Measurements from ENCODE around the gene DVL1.

The DVL1 gene

GRCh38 chr1:1342061-1342562 lies 7.1 kb downstream of the DVL1 start:
- no peak for DNase-seq (ENCODE audit: low read depth in 2 of 2)

GRCh38 chr1:1341549-1342021 lies 7.6 kb downstream of the DVL1 start:
- no peak for DNase-seq (ENCODE audit: low read depth in 2 of 2)

GRCh38 chr1:1340791-1341548 lies 8.2 kb downstream of the DVL1 start:
- no peak for DNase-seq (ENCODE audit: low read depth in 2 of 2)

- DNase-seq (ENCODE audit: low read depth in 2 of 2), result no peak
Observed at GRCh38 chr1:1340185-1340584, 9.0 kb downstream of the DVL1 start.

- no peak for DNase-seq (ENCODE audit: low read depth in 2 of 2)
Observed at GRCh38 chr1:1338278-1338677, 10.9 kb downstream of the DVL1 start.

GRCh38 chr1:1337793-1338147 lies 11.4 kb downstream of the DVL1 start:
- DNase-seq (ENCODE audit: low read depth in 2 of 2), result peak; percentile 24 to 55

- no peak for DNase-seq (ENCODE audit: low read depth in 2 of 2)
Observed at GRCh38 chr1:1336931-1337792, 12.1 kb downstream of the DVL1 start.

GRCh38 chr1:1336446-1336845 lies 12.8 kb downstream of the DVL1 start:
- DNase-seq (ENCODE audit: low read depth in 2 of 2), result no peak

- no peak for DNase-seq (ENCODE audit: low read depth in 2 of 2)
Observed at GRCh38 chr1:1335792-1336248, 13.4 kb downstream of the DVL1 start.

GRCh38 chr1:1335283-1335682 lies 13.9 kb downstream of the DVL1 start:
- DNase-seq (ENCODE audit: low read depth in 2 of 2), result no peak

- no peak for DNase-seq (ENCODE audit: low read depth in 2 of 2)
Observed at GRCh38 chr1:1334835-1335234, 14.4 kb downstream of the DVL1 start.

GRCh38 chr1:1333551-1334241 lies 15.5 kb downstream of the DVL1 start:
- DNase-seq (ENCODE audit: low read depth in 2 of 2), result no peak

GRCh38 chr1:1332774-1333480 lies 16.3 kb downstream of the DVL1 start:
- no peak for DNase-seq (ENCODE audit: low read depth in 2 of 2)

GRCh38 chr1:1332031-1332755 lies 17.0 kb downstream of the DVL1 start:
- no peak for DNase-seq (ENCODE audit: low read depth in 2 of 2)

- DNase-seq (ENCODE audit: low read depth in 2 of 2), result no peak
Observed at GRCh38 chr1:1331068-1331965, 17.9 kb downstream of the DVL1 start, which contains the start of gene TAS1R3. Gene TAS1R3, plus strand, starts transcription at chr1:1331280. Its CDS starts 66 bp downstream, at chr1:1331346.

- DNase-seq (ENCODE audit: low read depth in 2 of 2), result no peak
Observed at GRCh38 chr1:1330366-1331067, 18.7 kb downstream of the DVL1 start.

- DNase-seq (ENCODE audit: low read depth in 2 of 2), result no peak
Observed at GRCh38 chr1:1329304-1330210, 19.7 kb downstream of the DVL1 start.

GRCh38 chr1:1328254-1328653 lies 21.0 kb downstream of the DVL1 start:
- DNase-seq (ENCODE audit: low read depth in 2 of 2), result no peak
